Stimulated activated CD8-positive, alpha-beta memory T cell treated with anti-CD3 and anti-CD28 coated beads, Interleukin-12 subunit alpha, Interleukin-12 subunit beta, amount 100 ng/mL, for 24 hours (primary cell): ENCODE results near the gene DHRS1.

Experiments
- DNase-seq: peaks from one replicate; pipeline ENCODE4 v3.0.0-alpha.2; 2020; ENCODE audit errors: extremely low read depth

The DHRS1 gene

GRCh38 chr14:24309538-24310264, 10.1 kb upstream of the DHRS1 start, which contains the start of gene LTB4R2:
TSS of gene LTB4R2 (plus strand) at chr14:24310140. CDS start at chr14:24310665, 525 bp downstream.
- no peak for DNase-seq

- DNase-seq, result no peak
These were observed 9.0 kb upstream of the DHRS1 start for GRCh38 chr14:24308342-24309124.

- no peak for DNase-seq
These were observed 8.2 kb upstream of the DHRS1 start, which contains the start of gene CIDEB for GRCh38 chr14:24307575-24308341. TSS of gene CIDEB (minus strand) at chr14:24307977. CDS start at chr14:24307858, 119 bp downstream.

GRCh38 chr14:24307156-24307574, 7.6 kb upstream of the DHRS1 start:
- no peak for DNase-seq

GRCh38 chr14:24304019-24304387, 4.4 kb upstream of the DHRS1 start:
- no peak for DNase-seq

GRCh38 chr14:24300326-24300980, 873 bp upstream of the DHRS1 start:
- DNase-seq, result no peak

GRCh38 chr14:24298892-24299254, 707 bp downstream of the DHRS1 start:
- no peak for DNase-seq

GRCh38 chr14:24297190-24297964, 2.2 kb downstream of the DHRS1 start:
- DNase-seq, result no peak

- no peak for DNase-seq
These were observed 3.0 kb downstream of the DHRS1 start for GRCh38 chr14:24296341-24297157.

GRCh38 chr14:24293525-24293924, 6.1 kb downstream of the DHRS1 start:
- no peak for DNase-seq

- no peak for DNase-seq
These were observed 7.3 kb downstream of the DHRS1 start for GRCh38 chr14:24292118-24292807.

GRCh38 chr14:24291446-24292117, 8.0 kb downstream of the DHRS1 start:
- DNase-seq, result no peak

- DNase-seq, result no peak
These were observed 8.8 kb downstream of the DHRS1 start for GRCh38 chr14:24290746-24291145.

- DNase-seq, result no peak
These were observed 9.8 kb downstream of the DHRS1 start for GRCh38 chr14:24289649-24290280.

GRCh38 chr14:24286996-24287395, 12.6 kb downstream of the DHRS1 start:
- DNase-seq, result no peak

GRCh38 chr14:24285351-24285750, 14.2 kb downstream of the DHRS1 start:
- no peak for DNase-seq

GRCh38 chr14:24284501-24285035, 15.0 kb downstream of the DHRS1 start:
- DNase-seq, result no peak

GRCh38 chr14:24283796-24284460, 15.7 kb downstream of the DHRS1 start:
- DNase-seq, result no peak
